Panc1 (cell line): ENCODE data around the gene SVIL.

Source experiments
- POLR2AphosphoS5 ChIP-seq: IDR thresholded peaks from 2 replicates; pipeline ENCODE4 v1.6.1; 2012; ENCODE audit warnings: mild to moderate bottlenecking, low read depth, low read length, moderate library complexity
- REST ChIP-seq, 2 experiments: IDR thresholded peaks; 2 replicates each; pipeline ENCODE4 v1.6.1; 2011 to 2012; ENCODE audit warnings: low read depth in 2 of 2, control low read depth in 1 of 2, low read length in 1 of 2, mild to moderate bottlenecking in 1 of 2, moderate library complexity in 1 of 2; ENCODE audit not compliant: insufficient read depth in 1 of 2
- SIN3A ChIP-seq: IDR thresholded peaks from 2 replicates; pipeline ENCODE4 v1.6.1; 2012; ENCODE audit warnings: low read depth, mild to moderate bottlenecking, low read length, moderate library complexity, borderline replicate concordance; ENCODE audit not compliant: insufficient read depth
- TCF7L2 ChIP-seq: IDR thresholded peaks from 2 replicates; pipeline ENCODE4 v1.6.1; 2011; ENCODE audit warnings: mild to moderate bottlenecking, low read depth, low read length, inconsistent platforms
- TF ChIP-seq, protein P1 (sequence below): fragments of 450-650 bp; IDR thresholded peaks from 2 replicates; pipeline ENCODE4 v1.5.1; 2017; ENCODE audit warnings: mild to moderate bottlenecking

- TF ChIP-seq, protein P1, sequence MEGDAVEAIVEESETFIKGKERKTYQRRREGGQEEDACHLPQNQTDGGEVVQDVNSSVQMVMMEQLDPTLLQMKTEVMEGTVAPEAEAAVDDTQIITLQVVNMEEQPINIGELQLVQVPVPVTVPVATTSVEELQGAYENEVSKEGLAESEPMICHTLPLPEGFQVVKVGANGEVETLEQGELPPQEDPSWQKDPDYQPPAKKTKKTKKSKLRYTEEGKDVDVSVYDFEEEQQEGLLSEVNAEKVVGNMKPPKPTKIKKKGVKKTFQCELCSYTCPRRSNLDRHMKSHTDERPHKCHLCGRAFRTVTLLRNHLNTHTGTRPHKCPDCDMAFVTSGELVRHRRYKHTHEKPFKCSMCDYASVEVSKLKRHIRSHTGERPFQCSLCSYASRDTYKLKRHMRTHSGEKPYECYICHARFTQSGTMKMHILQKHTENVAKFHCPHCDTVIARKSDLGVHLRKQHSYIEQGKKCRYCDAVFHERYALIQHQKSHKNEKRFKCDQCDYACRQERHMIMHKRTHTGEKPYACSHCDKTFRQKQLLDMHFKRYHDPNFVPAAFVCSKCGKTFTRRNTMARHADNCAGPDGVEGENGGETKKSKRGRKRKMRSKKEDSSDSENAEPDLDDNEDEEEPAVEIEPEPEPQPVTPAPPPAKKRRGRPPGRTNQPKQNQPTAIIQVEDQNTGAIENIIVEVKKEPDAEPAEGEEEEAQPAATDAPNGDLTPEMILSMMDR, result no peak
- TF ChIP-seq TCF7L2 (no peak), REST (IDR thresholded peaks at IDR 0.05; ENCODE audit: insufficient read depth in 1 of 2, low read depth in 2 of 2, low read length in 1 of 2) (no peak), SIN3A (no peak), POLR2AphosphoS5 (no peak)
Measured at GRCh38 chr10:29512425-29512974, 122.3 kb downstream of the SVIL start.
